GM10266 (cell line): Measurements from ENCODE around the gene DPYSL3.

Source experiments
- DNase-seq: peaks from one replicate; pipeline ENCODE4 v3.0.0; 2012; ENCODE audit errors: extremely low spot score
- CTCF ChIP-seq: IDR thresholded peaks from 2 replicates; pipeline ENCODE4 v1.5.1; 2012; ENCODE audit warnings: mild to moderate bottlenecking, low read depth; ENCODE audit not compliant: control insufficient read depth, insufficient read depth; ENCODE audit errors: missing control alignments

DPYSL3 gene

GRCh38 chr5:147412561-147412960 is 97.3 kb downstream of the DPYSL3 start:
- TF ChIP-seq CTCF: no peak
- no peak for DNase-seq

DNA sequence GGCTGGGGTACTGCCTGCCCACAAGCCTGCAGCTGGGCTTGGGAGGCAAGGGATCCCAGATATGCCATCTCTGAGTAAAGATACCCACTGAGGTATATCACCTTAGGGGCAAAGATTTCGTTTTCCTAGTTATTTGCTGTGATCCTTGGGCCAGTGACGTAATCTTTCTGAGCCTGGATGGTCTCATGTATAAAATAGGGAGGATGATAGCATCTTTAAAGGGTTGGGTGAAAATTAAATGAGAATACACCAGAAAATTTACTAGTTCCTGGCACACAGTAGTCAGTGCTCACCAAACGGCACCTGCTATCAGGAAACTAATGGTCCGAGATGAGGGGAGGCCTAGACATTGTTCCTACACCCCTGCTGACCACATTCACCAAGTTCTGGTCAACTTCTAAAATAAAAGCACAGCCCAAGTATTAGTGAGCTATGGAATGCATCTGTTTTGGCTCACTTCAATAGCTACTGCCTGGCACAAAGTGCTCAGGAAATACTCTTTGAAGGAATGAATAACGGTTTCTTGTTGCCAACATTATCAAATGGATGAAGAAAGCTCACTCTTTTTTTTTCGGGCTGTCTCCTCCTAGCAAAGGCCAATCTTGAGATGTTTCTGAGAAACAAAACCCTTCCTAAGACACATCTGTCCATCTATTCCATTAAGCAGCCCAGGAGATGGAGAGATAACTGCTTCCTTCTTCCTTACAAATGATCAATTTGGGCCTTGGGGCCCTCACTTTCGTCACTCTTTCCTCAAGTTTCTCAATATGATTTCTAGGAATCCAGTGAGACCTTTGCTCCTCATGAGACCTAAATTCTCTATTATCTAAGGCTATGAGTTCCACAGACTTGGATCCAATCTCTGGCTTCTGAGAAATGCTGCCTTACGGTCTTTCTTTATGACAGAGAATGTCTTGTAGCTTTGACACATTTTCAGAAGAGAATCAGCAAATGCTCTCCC is 98.2 kb downstream of the DPYSL3 start:
- TF ChIP-seq CTCF: no peak

GRCh38 chr5:147410496-147411358 is 99.1 kb downstream of the DPYSL3 start:
- no peak for DNase-seq
- no peak for TF ChIP-seq CTCF

More for the DNA sequence above, 98.2 kb downstream of the DPYSL3 start:
- no peak for DNase-seq

DNA sequence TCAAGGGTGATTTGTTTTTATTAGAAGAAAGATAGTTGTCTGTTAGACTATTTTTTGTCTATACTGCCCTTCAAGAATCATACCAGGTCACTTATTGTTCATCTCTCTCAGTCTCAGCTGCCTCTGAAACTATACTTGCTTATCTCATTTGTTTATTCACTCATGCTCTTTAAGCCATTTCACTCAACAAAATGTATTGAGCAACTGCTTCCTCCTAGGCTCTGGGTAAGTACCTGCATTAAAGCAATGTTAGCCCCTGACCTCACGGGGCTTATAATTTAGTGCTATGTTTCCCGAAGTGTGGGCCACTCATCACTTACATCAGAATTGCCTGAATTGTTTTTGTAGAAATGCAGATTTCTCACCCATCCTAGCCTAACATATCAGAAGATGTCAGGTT is 100.9 kb downstream of the DPYSL3 start:
- no peak for DNase-seq

GRCh38 chr5:147407094-147407681 is 102.7 kb downstream of the DPYSL3 start:
- DNase-seq: peak; percentile 13
- no peak for TF ChIP-seq CTCF

More for the DNA sequence above, 100.9 kb downstream of the DPYSL3 start:
- TF ChIP-seq CTCF: no peak

DNA sequence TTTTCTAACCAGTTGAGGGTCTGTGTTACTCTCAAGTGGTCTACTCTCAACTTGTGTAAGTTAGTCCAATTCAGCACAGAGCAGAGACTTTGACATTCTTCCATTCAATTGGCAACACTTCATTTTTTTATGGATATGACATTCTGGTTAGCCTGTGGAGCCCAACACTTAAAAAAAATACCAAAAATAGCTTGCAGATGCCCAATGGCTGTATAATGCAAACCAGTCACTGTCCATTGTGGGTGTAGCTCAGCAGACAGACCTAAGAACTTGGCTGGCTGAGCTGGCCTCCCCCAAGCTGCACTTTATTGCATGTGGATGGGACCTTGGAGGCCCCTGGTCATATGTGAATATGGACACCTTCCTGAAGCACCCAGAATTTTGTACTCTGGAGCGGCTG is 103.2 kb downstream of the DPYSL3 start:
- DNase-seq: no peak
- TF ChIP-seq CTCF: no peak
